NCI-H748 (cell line): ENCODE data around the gene TRERF1.

Experiments
- DNase-seq: peaks from one replicate; lab custom pipeline; 2025; ENCODE audit not compliant: unreplicated experiment; lab: John Stamatoyannopoulos, UW

Gene TRERF1

DNA sequence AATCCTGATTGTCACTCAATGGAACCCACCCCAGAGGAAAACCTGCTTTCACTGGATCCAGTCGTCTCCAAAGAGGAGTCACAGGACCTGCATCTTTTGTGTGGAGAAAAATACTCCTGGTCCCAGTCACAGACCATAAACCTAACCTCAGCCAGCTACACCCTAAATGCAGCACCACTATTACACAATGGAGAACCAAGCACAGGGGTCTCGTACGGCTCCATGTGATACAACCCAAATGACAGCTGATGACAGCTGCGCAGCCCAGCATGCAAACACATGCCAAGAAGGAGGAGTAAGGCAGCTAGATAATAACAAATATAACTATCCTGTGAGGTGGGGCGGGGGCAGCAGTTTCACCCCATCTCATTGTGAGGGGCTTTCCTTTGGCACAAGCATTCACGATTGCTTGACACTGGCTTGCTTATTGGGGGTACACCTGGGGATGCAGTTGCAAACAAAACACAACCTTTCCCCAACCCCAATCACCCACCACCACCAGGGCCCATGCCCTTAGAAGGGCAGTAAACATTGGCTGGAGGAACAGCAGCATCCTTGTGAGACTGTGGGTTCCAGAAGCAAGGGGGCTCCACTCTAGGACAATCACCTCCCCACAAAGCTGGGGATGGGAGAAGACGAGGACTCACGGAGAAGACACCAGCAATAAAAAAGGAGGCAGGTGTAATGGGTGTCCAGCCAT, 51.5 kb downstream of the TRERF1 start:
- no peak for DNase-seq

GRCh38 chr6:42396720-42397119, 55.0 kb downstream of the TRERF1 start:
- no peak for DNase-seq

DNA sequence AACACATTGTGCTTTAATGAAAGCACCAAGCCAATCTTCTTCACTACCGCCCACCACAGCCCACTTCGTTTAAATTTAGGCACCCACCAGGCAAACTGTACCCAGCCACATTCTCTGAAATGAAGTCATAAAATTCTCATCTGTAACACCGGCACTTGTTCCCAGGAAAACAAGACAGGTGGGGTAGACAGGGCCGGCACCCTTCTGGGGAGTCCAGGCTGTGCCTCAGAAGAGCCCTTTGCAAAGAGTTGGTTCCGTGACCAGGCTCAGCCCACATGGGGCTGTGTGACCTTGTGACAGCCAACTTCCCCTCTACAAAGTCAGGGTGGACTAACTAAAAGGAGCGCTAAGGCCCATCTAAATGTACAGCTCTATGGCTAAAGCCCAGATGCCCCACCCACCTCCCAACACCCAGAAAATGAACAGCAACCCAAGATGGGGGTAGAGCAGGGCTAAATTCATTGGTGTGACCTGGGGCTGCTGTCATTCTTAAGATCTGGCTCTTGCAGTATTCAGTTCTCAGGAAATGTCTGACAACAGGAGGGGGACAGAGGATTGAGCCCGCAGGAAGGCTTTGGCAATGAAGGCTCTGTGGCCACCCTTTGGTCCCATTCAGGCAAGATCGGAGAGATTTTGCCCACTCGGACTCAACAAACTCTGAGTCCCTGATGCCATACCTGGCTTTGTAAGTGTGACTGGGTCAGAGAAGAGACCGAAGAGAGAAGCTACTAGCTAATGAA, 56.7 kb downstream of the TRERF1 start:
- DNase-seq: no peak

- DNase-seq: no peak
Measured at GRCh38 chr6:42394151-42394550, 57.6 kb downstream of the TRERF1 start.

DNA sequence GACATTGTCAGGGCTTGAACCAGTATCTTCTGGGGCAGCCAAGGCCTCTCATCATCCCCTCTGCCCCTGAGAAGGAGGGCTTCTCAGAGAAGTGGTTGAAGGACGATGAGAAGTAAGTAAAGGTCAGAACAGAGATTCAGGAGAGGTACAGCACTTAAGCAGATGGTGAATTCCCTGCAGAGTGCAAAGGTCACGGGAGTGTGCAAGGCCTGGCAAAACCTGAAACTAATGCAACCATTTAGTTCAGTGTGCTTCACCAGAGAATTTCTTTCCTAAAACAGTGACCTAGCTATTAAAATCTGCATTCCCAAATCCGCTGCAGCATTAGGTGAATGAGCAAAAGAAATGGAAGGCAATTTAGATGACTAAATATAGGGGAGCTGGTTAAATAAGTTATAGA, 58.4 kb downstream of the TRERF1 start:
- no peak for DNase-seq

- DNase-seq: no peak
Measured at GRCh38 chr6:42392833-42393232, 58.9 kb downstream of the TRERF1 start.

DNA sequence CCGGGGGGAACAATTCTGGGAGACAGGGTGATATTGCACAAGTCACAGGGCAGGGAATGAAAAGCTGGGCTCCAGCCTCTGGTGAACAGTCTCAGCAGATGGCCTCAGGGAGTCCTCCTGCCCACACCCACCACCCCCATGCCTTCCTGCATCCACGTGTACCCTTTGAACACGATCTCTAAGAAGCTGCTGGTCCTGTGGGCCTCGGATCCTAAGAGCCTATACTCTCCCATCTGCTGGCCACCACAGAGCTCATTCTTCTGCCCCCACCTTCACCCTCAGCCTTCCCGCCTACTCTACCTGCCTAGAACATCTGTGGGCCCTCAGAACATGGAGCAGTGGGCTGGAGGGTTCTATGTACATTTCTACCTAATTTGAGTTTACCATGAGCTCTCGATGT, 60.3 kb downstream of the TRERF1 start:
- DNase-seq: no peak

- no peak for DNase-seq
Measured at GRCh38 chr6:42390228-42390934, 61.3 kb downstream of the TRERF1 start.

- DNase-seq: no peak
Measured at GRCh38 chr6:42389736-42390135, 62.0 kb downstream of the TRERF1 start.

GRCh38 chr6:42388046-42388445, 63.7 kb downstream of the TRERF1 start:
- no peak for DNase-seq

GRCh38 chr6:42387336-42387735, 64.4 kb downstream of the TRERF1 start:
- DNase-seq: no peak

DNA sequence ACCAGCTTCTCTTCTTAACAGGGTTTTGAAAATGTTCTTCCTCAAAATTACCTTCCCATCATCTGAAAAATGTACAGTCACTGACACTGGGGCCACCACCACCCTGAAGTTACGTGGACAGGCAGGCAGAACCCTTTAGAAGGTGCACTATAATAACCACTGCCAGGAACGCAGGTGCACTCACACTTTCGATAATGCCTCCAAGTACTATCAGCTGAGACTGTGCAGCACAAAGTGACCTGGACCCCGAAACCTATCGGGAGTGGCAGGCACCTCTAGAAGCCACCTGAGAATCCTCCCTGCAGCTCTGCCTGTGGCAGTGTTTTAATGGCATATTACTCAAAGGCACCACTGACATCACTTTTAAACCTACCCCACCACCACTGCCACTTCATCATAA, 66.4 kb downstream of the TRERF1 start:
- DNase-seq: no peak

DNA sequence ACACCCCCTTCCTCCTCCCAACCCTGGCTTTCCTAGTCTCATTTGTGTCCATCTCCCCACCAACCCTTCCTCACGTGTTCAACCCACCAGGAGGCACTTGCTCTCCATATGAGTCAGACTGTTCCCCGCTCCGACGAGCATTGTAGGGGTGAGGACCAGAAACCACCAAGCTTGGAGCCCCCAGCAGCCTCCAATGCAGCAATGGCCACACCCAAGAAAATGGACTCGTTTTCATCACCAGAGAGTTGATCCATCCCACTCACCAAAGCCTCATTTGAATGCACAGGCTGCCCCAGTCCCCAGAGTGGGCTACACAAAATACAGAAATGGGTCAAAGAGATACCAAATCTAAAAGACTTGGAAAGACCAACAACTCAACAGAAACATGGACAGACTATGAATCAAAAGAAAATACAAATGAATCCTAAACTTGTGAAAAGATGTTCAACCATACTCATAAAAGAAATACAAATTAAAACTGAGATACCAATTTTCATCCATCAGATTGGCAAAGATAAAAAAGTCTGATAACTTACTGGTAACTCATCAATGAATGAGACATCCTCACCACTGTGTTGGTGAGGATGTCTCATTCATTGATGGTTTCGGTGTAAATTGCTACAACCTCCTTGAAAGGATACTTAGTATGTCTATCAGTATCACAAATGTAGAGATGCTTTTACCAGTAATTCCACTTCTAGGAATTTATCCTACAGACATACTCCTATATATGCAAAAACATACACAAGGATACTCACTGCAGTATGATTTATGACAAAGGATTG, 68.1 kb downstream of the TRERF1 start:
- DNase-seq: no peak

- DNase-seq: no peak
Measured at GRCh38 chr6:42381850-42382249, 69.9 kb downstream of the TRERF1 start.

DNA sequence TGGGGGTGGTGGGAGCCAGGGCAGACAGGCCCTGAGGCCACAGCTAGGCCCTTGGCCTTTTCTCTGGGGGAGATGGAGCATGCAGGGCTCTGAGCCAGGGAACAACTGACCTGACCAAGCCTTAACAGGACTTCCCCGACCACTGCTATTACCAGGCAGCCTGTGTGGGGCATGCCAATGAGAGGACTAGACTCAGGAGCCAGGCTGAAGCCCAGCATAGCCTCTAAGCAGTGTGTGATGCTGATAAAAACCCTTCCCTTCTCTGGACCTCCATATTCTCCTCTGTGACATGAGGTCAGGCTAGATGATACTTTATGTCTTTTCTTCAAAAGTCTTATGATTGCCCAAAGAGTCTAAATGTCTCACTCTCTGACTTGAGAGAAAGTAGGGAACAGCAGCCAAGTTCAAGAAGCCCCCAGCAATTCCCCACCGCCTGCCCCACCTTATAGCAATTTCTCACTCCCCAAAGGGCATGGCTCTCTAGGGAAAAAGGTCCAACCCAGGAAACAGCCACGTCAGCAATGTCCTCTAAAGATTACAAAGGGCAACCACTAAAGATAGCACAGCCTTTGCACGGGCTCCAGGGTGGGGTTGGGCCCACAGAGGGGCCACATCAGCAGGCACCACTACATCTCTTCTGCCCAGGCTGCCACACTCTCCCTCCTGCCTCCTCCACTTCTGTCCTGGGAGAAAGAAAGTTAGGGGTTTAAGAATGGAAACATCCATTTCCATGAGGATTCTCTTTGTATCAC, 71.3 kb downstream of the TRERF1 start:
- no peak for DNase-seq

DNA sequence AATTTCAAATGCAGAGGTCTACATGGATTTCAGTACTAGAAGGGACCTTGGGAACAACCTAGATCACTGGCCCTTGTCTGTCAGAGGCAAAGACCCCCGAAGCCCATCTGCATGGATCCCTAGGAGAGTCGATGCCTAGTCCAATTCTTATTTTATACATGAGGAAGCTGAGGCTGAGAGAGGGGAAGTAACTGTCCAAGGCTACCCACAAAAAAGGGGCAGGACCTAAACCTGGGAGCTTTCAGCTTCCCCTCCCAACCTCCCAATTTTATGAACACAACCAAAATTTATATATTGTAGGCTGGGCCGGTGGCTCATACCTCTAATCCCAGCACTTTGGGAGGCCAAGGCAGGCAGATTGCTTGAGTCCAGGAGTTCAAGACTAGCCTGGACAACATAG, 73.2 kb downstream of the TRERF1 start:
- DNase-seq: no peak

GRCh38 chr6:42378125-42378524, 73.6 kb downstream of the TRERF1 start:
- no peak for DNase-seq

DNA sequence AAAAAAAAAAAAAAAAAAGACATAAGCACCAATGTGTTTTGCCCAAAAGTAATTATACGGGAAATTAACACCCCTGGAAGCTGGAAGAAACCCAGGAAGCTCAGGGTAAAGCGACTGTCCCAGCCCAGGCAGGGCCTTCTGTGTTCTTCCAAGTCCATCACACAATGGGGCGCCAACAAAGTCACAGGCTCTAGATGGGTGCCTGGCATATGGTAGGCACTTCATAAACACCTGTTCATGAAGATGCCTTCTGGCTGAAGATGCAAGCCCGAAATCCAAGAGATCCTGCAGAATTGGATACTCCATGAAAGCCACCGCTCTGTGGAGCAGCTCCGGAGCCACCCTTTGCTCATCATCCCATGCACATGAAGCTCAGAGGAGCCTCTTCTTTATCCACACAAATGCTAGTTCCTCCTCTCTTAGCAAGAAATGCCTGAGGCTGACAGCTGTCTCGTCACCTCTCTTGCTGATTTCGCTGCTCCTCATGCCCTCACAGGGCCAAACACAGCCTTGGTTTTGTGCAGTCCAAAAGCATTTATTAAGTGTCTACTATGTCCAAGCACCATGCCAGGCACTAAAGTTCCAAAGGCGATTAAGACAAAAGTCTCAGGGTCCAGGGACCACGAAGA, 76.6 kb downstream of the TRERF1 start:
- DNase-seq: no peak

GRCh38 chr6:42374018-42374669, 77.6 kb downstream of the TRERF1 start:
- DNase-seq: no peak

DNA sequence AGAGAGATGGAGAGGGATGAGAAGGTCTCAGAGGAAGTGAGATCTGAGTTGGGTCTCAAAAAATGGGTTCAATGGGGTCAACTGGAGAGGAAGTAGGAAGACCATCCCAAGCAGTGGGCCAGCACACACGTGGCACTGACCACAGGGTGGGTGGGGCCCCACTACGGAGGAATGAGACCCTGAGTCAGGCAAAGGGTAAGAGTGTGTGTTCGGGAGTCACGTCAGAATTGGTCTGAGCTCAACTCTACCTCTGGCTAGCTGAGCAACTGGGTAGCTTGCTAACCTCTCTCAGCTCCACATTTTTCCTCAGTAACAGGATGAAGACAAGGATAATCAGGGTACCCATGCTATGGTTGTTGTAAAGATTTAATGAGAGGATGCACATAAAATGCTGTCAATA, 79.0 kb downstream of the TRERF1 start:
- DNase-seq: no peak
